GM18520 (cell line): ENCODE data around the gene ZBTB8B.

Experiments
- ATAC-seq: cut with Tn5 transposase; IDR thresholded peaks from one replicate; pipeline ENCODE4 v1.9.1; 2021; ENCODE audit not compliant: unreplicated experiment

The ZBTB8B gene

GRCh38 chr1:32503153-32503552, 38.3 kb downstream of the ZBTB8B start:
- ATAC-seq = no peak

DNA sequence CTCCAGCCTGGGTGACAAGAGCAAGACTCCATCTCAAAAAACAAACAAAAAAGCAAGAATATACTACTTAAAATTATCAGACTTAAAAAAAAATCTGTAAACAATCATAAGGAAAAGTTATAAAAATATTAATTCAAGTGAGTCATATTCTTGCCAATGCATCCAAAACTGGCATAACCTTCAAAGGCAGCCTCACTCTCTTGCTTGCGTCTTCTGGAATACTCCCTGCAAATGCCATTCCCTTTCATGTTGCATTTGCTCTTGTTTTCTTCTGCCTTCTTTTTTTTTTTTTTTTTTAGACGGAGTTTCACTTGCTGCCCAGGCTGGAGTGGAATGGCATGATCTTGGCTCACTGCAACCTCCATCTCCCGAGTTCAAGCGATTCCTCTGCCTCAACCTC, 42.1 kb downstream of the ZBTB8B start:
- no peak for ATAC-seq

GRCh38 chr1:32508761-32509160, 43.9 kb downstream of the ZBTB8B start:
- ATAC-seq = no peak

DNA sequence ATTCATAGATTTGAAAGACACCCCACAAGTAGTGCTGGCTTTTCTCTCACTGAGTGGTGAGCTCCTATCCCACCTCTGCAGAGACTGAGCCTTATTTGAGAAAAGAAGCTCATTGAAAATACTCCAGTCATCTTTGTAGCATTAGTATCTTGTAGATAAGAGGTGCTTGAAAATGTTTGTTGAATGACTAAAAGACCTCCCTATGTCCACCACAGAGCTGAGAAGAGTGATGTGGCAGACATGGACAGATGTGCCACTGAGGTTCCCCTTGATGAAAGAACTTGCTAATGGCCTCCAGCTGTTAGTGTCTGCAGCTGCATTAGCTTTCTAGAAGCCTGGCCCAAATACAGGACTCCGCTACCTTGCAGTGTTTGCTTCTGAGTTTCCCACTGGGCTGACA, 45.1 kb downstream of the ZBTB8B start:
- no peak for ATAC-seq
